AG10803 (cell line): ENCODE results near the gene C2orf42.
"Not testable (repeated sequence)": the region's sequence is repeated elsewhere in the genome, so short reads cannot be mapped to it uniquely, and the experiment has no call there.

Experiments
- DNase-seq: peaks from one replicate; pipeline ENCODE4 v3.0.0; 2010; ENCODE audit warnings: low read depth
- H3K4me3 ChIP-seq: 2 replicates; pipeline ENCODE4 v1.5.1; 2011; ENCODE audit warnings: mild to moderate bottlenecking, low read length, control low read depth
- TF ChIP-seq, protein P1 (sequence below): conservative IDR thresholded peaks from 2 replicates; pipeline ENCODE4 v1.5.1; 2011; ENCODE audit warnings: mild to moderate bottlenecking, low read length, control low read depth, inconsistent platforms

C2orf42 gene

DNA sequence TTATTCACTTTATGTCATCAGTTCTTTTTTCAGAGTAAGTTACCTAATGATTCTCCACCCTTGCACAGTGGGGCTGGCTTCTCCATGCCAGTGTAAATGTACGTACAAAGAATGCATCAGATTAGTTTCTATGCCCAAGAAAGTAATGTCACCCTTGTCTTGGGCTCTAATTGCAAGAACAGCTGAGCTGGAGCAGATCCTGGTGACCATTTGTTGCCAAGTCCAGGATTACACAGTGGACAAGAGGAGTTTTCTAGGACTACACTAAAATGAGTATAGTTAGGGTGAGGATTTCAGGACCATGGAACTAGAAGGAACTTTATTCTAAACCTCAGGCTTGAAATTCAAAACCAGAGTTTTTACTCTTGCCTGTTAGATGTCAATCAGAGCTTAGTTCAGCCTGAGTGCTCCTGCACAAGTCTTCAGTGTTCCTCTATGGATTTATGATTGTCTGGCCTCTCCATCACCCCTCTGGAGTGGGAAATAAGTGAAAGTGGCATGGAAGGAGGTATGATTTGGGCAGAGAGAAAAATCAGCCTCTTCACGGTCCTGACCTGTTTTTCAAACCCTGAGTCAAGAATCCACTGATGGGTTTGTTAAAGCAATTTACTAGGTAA is 73.8 kb downstream of the C2orf42 start:
- no peak overlapping the region for H3K4me3 ChIP-seq
- TF ChIP-seq, protein P1, sequence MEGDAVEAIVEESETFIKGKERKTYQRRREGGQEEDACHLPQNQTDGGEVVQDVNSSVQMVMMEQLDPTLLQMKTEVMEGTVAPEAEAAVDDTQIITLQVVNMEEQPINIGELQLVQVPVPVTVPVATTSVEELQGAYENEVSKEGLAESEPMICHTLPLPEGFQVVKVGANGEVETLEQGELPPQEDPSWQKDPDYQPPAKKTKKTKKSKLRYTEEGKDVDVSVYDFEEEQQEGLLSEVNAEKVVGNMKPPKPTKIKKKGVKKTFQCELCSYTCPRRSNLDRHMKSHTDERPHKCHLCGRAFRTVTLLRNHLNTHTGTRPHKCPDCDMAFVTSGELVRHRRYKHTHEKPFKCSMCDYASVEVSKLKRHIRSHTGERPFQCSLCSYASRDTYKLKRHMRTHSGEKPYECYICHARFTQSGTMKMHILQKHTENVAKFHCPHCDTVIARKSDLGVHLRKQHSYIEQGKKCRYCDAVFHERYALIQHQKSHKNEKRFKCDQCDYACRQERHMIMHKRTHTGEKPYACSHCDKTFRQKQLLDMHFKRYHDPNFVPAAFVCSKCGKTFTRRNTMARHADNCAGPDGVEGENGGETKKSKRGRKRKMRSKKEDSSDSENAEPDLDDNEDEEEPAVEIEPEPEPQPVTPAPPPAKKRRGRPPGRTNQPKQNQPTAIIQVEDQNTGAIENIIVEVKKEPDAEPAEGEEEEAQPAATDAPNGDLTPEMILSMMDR = no peak
- no peak for DNase-seq

DNA sequence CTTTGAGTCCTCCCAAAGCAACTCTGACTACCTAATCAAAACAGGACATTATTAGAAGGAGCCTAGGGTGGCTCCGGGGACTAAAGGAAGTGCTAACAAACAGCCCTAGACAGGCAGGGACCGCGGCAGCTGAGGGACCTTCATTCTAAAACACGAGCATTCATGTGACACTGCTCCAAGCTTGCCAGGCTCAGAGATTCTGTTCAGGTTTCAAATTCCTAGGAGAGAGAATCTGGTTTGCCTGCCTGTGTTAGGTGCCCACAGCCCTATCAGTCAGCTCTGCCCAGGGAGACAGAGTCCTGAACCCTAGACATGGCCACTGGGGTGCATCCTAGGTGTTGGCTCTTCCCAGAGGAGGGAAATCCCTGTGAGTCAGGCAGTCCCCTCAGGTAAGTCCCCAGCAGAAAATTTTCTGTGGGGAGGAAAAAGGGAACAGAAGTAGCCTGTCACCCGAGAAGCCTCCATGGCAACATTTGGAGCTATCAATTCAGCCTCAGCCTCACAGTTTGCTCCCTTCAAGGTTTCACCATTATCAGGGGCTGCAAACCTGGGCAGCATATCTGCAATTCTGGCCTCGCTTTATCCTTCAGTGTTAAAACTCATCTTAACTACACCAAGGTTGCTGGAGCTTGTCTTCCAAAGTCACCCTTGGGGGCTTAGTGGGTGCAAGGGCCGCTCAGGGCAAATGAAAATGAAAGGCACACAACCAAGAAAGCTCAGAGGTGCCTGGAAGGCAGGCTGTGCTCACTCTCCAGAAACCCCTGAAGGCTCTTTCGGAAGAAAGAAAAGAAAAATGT is 75.0 kb downstream of the C2orf42 start:
- H3K4me3 ChIP-seq = no peak overlapping the region
- TF ChIP-seq, protein P1 = no peak
- DNase-seq = no peak

DNA sequence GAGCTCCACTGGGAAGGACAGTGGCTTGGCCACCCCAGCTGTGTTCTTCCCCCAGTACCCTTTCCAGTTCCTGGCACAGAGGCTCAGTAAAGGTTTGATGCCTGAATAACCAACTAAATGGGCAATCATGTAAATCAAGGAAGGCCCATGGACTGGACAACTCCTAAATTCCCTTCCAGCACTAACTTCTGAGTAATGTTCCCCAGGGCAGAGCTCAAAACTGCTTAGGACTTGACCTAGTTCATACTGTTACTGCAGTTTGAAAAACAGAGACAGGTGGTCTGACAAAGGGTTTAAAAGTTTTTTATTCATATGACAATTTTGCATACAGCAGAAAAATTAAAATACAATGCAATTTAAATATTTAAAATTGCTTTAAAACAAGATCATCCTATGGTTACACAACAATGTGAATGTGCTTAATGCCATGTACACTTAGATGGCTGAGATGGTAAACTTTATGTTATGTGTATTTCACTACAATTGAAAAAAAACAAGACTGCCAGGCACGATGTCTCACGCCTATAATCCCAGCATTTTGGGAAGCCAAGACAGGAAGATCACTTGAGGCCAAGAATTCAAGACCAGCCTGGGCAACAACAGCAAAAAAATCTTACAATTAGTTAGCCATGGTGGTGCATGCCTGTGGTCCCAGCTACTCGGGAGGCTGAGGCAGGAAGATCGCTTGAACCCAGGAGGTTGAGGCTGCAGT is 77.3 kb downstream of the C2orf42 start:
- H3K4me3 ChIP-seq = no peak overlapping the region
- DNase-seq = peak; percentile 32
- TF ChIP-seq, protein P1 = no peak

DNA sequence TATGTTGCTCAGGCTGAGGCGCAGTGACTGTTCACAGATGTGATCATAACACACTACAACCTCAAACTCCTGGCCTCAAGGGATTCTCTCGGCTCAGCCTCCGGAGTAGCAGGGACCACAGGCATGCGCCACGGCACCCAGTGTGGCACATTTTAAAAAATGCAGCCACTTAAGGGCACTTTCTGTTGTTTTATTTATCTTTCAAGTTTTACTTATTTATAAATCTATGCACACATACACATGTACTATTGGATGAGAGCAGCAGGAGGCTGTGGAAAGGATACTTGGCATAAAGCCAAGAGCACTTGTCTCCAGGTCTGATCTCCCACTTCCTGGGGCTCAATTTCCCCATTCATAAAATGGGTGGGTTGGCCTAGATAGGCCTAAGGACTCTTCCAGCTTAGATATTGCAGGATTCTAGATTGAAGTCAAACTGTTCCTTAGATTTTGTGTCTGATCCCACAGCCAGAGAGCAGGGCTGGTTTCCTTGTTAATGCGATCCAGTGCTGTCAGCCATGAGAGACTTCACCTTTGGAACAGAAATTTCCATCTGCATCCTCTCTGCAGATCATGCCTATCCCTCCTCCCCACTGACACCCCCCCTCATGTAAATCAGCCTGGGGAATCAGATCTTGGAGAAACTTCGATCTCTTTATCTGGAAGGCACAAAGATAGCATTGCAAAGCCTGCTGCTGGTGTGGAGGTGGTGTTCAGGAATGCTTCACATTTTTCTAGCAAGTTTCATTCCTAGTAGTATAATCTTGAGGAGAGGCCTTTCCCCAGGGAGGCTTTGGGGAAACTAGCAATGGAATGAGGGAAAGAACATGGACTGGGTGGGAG is 78.8 kb downstream of the C2orf42 start:
- no peak overlapping the region for H3K4me3 ChIP-seq
- peak; percentile 75 for DNase-seq
- TF ChIP-seq, protein P1 = 0 out of 2 replicates have a peak, but pooled peaks have one; percentile 5

DNA sequence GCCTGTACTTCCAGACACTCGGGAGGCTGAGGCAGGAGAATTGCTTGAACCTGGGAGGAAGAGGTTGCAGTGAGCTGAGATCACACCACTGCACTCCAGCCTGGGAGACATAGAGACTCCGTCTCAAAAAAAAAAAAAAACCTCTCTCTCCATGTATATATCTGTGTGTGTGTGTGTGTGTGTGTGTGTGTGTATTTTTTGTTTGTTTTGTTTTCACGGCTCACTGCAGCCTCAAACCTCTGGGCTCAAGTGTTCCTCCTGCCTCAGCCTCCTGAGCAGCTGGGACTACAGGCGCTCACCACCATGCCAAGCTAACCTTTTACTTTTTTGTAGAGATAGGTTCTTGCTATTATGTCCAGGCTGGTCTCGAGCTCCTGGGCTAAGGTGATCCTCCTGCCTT is 80.4 kb downstream of the C2orf42 start:
- DNase-seq, H3K4me3 ChIP-seq: not testable (repeated sequence)

DNA sequence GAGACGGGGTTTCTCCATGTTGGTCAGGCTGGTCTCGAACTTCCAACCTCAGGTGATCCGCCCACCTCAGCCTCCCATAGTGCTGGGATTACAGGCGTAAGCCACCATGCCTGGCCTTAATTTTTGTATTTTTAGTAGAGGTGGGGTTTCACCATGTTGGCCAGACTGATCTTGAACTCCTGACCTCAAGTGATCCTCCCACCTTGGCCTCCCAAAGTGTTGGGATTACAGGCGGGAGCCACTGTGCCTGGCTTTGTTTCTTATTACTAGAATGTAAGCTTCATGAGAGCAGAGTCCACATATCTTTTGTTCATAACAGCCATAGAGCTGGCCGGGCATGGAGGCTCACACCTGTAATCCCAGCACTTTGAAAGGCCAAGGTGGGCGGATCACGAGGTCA is 84.7 kb downstream of the C2orf42 start:
- H3K4me3 ChIP-seq, DNase-seq: not testable (repeated sequence)

DNA sequence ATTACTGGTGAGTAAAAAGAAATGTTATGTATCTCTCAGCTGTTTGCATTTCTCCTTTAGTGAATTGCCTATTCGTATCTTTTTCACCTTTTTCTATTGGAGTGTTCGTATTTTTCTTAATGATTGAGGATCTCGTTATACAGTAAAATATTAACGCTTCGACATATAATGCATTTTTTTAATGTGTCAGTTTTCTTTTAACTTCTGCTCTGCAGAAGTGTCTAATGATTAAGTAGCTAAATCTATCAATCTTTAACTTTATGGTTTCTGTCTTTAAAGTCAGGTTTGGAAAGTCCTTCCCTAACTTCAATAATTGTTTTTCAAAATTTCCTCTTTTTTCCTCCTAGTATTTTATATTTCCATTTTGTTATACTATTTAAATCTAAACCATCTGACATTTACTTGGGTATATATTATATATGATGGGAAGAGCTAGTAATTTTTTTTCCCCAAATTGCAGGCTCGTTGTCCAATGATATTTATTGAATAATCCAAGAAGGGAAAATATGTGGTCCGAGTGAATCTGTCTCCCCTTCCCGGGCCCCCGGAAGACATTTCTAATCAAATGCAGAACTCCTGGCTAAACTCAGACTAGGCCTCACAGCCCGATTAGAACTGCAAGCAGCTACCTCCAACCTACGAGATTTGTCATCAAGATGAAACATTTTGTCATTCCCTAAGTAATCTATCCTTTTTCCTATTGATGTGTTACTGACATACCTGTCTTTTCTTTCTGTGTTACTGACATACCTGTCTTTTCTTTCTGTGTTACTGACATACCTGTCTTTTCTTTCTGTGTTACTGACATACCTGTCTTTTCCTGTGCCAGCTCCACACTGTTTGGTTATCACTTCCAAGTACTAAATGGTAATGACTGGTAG is 86.3 kb downstream of the C2orf42 start:
- TF ChIP-seq, protein P1 = no peak
- DNase-seq = peak; percentile 72
- H3K4me3 ChIP-seq = no peak overlapping the region
